Ovary (tissue), 9 donors: ENCODE data around the gene FAM151B. TPM values are rescaled to one million over a fixed set of nuclear protein-coding genes. Genes with fewer than 3 reads are reported as not detected.

Source experiments
- DNase-seq, 5 donors: peaks; one replicate each; pipeline ENCODE4 v3.0.0-alpha.2; 2019 to 2020
- H3K27ac ChIP-seq, 2 donors: fragments of 200-600 bp; one replicate each; pipeline versions ENCODE4 v1.5.1 to v1.8.0; 2019 to 2022
- H3K27me3 ChIP-seq: fragments of 200-600 bp; one replicate; pipeline ENCODE4 v1.8.0; 2022
- H3K36me3 ChIP-seq: fragments of 200-600 bp; sonication (generic); one replicate; pipeline ENCODE4 v1.5.1; 2019
- H3K4me1 ChIP-seq: one replicate; pipeline ENCODE4 v1.8.1; 2013; ENCODE audit warnings: mild to moderate bottlenecking, moderate library complexity; ENCODE audit not compliant: insufficient read depth
- H3K4me3 ChIP-seq: fragments of 200-600 bp; sonication (generic); one replicate; pipeline ENCODE4 v1.5.1; 2017
- H3K9me3 ChIP-seq, 2 donors: fragments of 200-600 bp in 1 of 2; sonication (generic) in 1 of 2; one replicate each; pipeline versions ENCODE4 v1.5.1 to v1.8.1; 2013 to 2019; ENCODE audit warnings: mild to moderate bottlenecking in 1 of 2, moderate library complexity in 1 of 2
- CTCF ChIP-seq, 3 donors: fragments of 450-650 bp in 2 of 3; fragments of 200-600 bp in 1 of 3; IDR thresholded peaks; one replicate each; pipeline versions ENCODE4 v1.5.1 to v1.8.0; 2016 to 2022; ENCODE audit warnings: antibody characterized with exemption in 3 of 3, mild to moderate bottlenecking in 1 of 3
- EP300 ChIP-seq: sonication (generic); formaldehyde crosslinking; IDR thresholded peaks from one replicate; pipeline ENCODE4 v1.6.1; 2017; ENCODE audit warnings: antibody characterized with exemption
- POLR2A ChIP-seq: fragments of 450-650 bp; IDR thresholded peaks from one replicate; pipeline ENCODE4 v1.6.1; 2017; ENCODE audit warnings: antibody characterized with exemption, mild to moderate bottlenecking, moderate library complexity
- WGBS, 3 donors: extraction: QIAGEN DNeasy Blood & Tissue Kit in 1 of 3; methylation state at CpG; one replicate each; pipeline versions ENCODE4 v1.1.5 to v1.1.7; 2013 to 2017; 5-methylcytosine and 5-hydroxymethylcytosine counted together
- intact Hi-C, 4 donors: fragments of 100-400 bp; cut with DNase I; formaldehyde crosslinking; loops; one replicate each; pipeline versions ENCODE4 v1.11.0 to v1.15.1; 2022 to 2023
- polyA plus RNA-seq, 2 donors: library from polyadenylated mRNA; stranded (reverse); fragments of 200-250 nt in 1 of 2; fragments of 350-450 nt in 1 of 2; fragmentation: Illumina TruSeq in 1 of 2; extraction: RNeasy Lipid Tissue Mini Kit (QIAGEN cat#74804) in 1 of 2; gene quantifications; one replicate each; pipeline ENCODE4 v1.2.3, GENCODE V29; 2013 to 2014
- total RNA-seq, 7 donors: library from RNA; depleted of rRNA in 2 of 7; stranded (reverse); fragments of >200 nt in 2 of 7; fragmentation: NEBNext Ultra II Directional in 3 of 7; extraction: Animal tissue kit (Norgen Biotek cat#: 25700) in 3 of 7; gene quantifications; one replicate each; pipeline versions ENCODE4 v1.1.0 to v1.2.4, GENCODE V29; 2016 to 2023
- donor health status: DM: no; HTN: no; CAD: no; lungs with moderate emphysema.
- donor health status: DM: no; HTN: no; CAD: no.
- donor health status: Bipolar disorder and iron deficiency.
- donor health status: DM: yes; HTN: yes; CAD: no.
- donor health status: DM: no; HTN: no; CAD: no.
- donor health status: DM: yes; HTN: yes; CAD: no.

Gene FAM151B
- total and polyA plus RNA-seq, 9 donors: 0.82 to 3.9 (median 2.4) TPM

- Histone ChIP-seq H3K4me3 (no peak overlapping the region), H3K4me1 (no peaks in the 10 kb centered on the region), H3K27me3 (no peaks in the 10 kb centered on the region), H3K9me3 (no peaks in the 10 kb centered on the region), H3K27ac (no peak overlapping the region), H3K36me3 (no peaks in the 10 kb centered on the region)
- no peak for DNase-seq
- TF ChIP-seq CTCF (IDR thresholded peaks at IDR 0.05) (no peak), POLR2A (no peak)
- WGBS, 3 donors: 93 to 97% (median 96%) methylated on average over 6 of the region's 6 CpGs
- intact Hi-C loops: no loop called here
Measured at GRCh38 chr5:80508844-80509243, 20.9 kb downstream of the FAM151B start.

GRCh38 chr5:80509362-80509761, 21.5 kb downstream of the FAM151B start:
- Histone ChIP-seq H3K4me3 (no peak overlapping the region), H3K4me1 (no peaks in the 10 kb centered on the region), H3K9me3 (no peaks in the 10 kb centered on the region), H3K27me3 (no peaks in the 10 kb centered on the region), H3K27ac (no peak overlapping the region), H3K36me3 (no peaks in the 10 kb centered on the region)
- TF ChIP-seq POLR2A (no peak), CTCF (IDR thresholded peaks at IDR 0.05) (no peak), EP300 (no peak)
- intact Hi-C loops: no loop called here
- 74 to 77% (median 75%) methylated on average over 4 of the region's 4 CpGs for WGBS, 3 donors
- no peak for DNase-seq

GRCh38 chr5:80516826-80517225, 28.9 kb downstream of the FAM151B start:
- Histone ChIP-seq H3K27ac (no peak overlapping the region), H3K4me1 (no peaks in the 10 kb centered on the region), H3K4me3 (no peak overlapping the region), H3K9me3 (no peaks in the 10 kb centered on the region), H3K27me3 (no peaks in the 10 kb centered on the region), H3K36me3 (no peaks in the 10 kb centered on the region)
- no peak for DNase-seq
- intact Hi-C loops: no loop called here
- 75 to 90% (median 87%) methylated on average over 4 of the region's 4 CpGs for WGBS, 3 donors
- no peak for TF ChIP-seq EP300
- no peak for TF ChIP-seq CTCF (IDR thresholded peaks at IDR 0.05)
- TF ChIP-seq POLR2A: no peak

GRCh38 chr5:80540691-80541090, 52.8 kb downstream of the FAM151B start:
- no peak for DNase-seq
- H3K36me3 ChIP-seq: no peaks in the 10 kb centered on the region
- no peak overlapping the region for H3K4me3 ChIP-seq
- H3K9me3 ChIP-seq: no peaks in the 10 kb centered on the region
- no peaks in the 10 kb centered on the region for H3K27me3 ChIP-seq
- WGBS, 3 donors: 45 to 46% (median 46%) methylated on average over 1 of the region's 1 CpG
- intact Hi-C loops: no loop called here
- no peaks in the 10 kb centered on the region for H3K4me1 ChIP-seq
- TF ChIP-seq EP300 (no peak), CTCF (IDR thresholded peaks at IDR 0.05) (no peak), POLR2A (no peak)
- H3K27ac ChIP-seq: no peak overlapping the region

GRCh38 chr5:80541392-80541791, 53.5 kb downstream of the FAM151B start:
- intact Hi-C loops: no loop called here
- Histone ChIP-seq H3K27me3 (no peaks in the 10 kb centered on the region), H3K9me3 (no peaks in the 10 kb centered on the region), H3K4me3 (no peak overlapping the region), H3K36me3 (no peaks in the 10 kb centered on the region), H3K27ac (no peak overlapping the region), H3K4me1 (no peaks in the 10 kb centered on the region)
- no peak for TF ChIP-seq EP300
- TF ChIP-seq POLR2A: no peak
- no peak for TF ChIP-seq CTCF (IDR thresholded peaks at IDR 0.05)
- DNase-seq: no peak
- 60 to 62% (median 60%) methylated on average over 3 of the region's 3 CpGs for WGBS, 3 donors
